Stimulated activated CD4-positive, alpha-beta T cell treated with anti-CD3 and anti-CD28 coated beads, TNF-alpha, amount 100 ng/mL, for 48 hours (primary cell): ENCODE data around the gene TCF19.

Source experiments
- DNase-seq, 3 donors: peaks; one replicate each; pipeline ENCODE4 v3.0.0-alpha.2; 2020; ENCODE audit warnings: low read depth in 3 of 3

Gene TCF19

DNA sequence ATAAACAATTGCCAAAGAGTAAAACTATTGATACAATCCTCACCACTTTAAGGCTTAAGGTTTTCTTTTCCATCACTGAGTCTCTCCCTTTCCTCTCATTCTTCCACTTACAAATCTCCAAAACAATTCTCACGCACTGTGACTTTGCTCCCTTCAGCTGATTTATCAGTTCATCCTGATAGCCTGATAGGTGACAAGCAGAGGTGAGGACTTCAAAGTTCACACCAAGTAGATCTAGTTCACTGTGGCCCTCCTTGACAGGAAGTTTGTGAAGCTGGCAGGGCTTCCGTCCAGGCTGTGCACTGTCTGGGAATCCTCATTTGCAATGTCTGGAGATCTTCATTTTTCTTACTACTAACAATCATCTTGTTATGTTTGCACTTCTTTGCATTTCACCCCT lies 47.2 kb downstream of the TCF19 start:
- DNase-seq = no peak

- DNase-seq = no peak
Observed at GRCh38 chr6:31208506-31208905, 50.1 kb downstream of the TCF19 start.

DNA sequence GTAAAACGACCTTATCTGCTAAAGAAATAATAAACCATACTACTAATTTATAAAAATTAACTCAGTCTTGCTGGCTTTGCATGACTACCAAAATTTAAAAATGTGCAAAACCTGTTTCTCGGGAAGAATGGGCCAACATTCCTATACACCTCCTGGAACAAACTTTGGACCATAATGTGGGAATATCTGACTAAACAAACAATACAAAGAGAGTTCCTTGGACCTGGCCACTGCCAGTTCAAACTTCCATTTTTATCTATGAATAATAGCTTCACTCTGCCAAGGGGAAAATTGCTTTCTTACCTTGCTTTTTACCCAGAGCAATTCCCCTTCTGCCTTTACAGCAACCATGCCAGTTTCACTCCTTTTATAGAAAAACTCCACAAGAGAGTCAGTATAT lies 50.7 kb downstream of the TCF19 start:
- DNase-seq = no peak

DNA sequence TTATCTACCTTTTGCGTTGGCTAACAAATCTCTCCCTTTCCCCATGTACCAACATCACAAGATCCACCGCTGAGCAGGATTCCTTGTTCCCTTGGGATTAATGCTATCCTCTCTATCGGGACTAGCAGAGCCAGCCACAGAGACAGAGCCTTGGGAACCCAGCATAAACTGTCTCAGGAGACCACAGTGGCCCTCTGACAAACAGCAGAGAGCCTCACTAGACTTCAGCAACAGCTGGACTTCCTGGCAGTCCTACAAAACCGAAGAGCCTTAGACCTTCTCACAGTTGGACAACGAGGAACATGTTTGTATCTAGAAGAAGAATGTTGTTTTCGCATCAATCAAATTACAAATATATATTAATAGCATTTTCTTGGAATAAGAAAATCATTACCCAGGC lies 51.7 kb downstream of the TCF19 start:
- DNase-seq = no peak

GRCh38 chr6:31210741-31211532 lies 52.5 kb downstream of the TCF19 start:
- no peak for DNase-seq
